ENCODE data around the gene DDX54.

- TF ChIP-seq POLR2AphosphoS5 (IDR thresholded peaks at IDR 0.05; ENCODE audit: low read depth, low read length) (no peak), REST (IDR thresholded peaks at IDR 0.05; ENCODE audit: insufficient read depth in 1 of 2, low read depth in 2 of 2, low read length in 1 of 2) (no peak)
- TF ChIP-seq, protein P1, sequence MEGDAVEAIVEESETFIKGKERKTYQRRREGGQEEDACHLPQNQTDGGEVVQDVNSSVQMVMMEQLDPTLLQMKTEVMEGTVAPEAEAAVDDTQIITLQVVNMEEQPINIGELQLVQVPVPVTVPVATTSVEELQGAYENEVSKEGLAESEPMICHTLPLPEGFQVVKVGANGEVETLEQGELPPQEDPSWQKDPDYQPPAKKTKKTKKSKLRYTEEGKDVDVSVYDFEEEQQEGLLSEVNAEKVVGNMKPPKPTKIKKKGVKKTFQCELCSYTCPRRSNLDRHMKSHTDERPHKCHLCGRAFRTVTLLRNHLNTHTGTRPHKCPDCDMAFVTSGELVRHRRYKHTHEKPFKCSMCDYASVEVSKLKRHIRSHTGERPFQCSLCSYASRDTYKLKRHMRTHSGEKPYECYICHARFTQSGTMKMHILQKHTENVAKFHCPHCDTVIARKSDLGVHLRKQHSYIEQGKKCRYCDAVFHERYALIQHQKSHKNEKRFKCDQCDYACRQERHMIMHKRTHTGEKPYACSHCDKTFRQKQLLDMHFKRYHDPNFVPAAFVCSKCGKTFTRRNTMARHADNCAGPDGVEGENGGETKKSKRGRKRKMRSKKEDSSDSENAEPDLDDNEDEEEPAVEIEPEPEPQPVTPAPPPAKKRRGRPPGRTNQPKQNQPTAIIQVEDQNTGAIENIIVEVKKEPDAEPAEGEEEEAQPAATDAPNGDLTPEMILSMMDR (IDR thresholded peaks at IDR 0.05), result no peak
Measured at GRCh38 chr12:113233967-113234366, 48.7 kb upstream of the DDX54 start.
